GM20431 (cell line): ENCODE data around the gene HRNR.
"Not testable (repeated sequence)": the region's sequence is repeated elsewhere in the genome, so short reads cannot be mapped to it uniquely, and the experiment has no call there.

ENCODE experiments used
- in situ Hi-C: fragments of 300-500 bp; cut with MseI, MboI; formaldehyde crosslinking; loops from one replicate; pipeline ENCODE4 v1.15.0; 2020; ENCODE audit warnings: low sequenced_read_pairs; ENCODE audit not compliant: unreplicated experiment

The HRNR gene

GRCh38 chr1:152224093-152224492 lies at the start of gene HRNR:
Gene HRNR (minus strand): TSS chr1:152224193. CDS start chr1:152223253, 940 bp downstream.
- in situ Hi-C loops = no loop called here

- in situ Hi-C loops = not testable (repeated sequence)
Measured at GRCh38 chr1:152256394-152256793, 32.4 kb upstream of the HRNR start.

- in situ Hi-C loops = no loop called here
Measured at GRCh38 chr1:152252157-152252556, 28.2 kb upstream of the HRNR start.

- in situ Hi-C loops = no loop called here
Measured at GRCh38 chr1:152251391-152251790, 27.4 kb upstream of the HRNR start.

GRCh38 chr1:152247316-152247715 lies 23.3 kb upstream of the HRNR start:
- in situ Hi-C loops = no loop called here

- in situ Hi-C loops = no loop called here
Measured at GRCh38 chr1:152244576-152245273, 20.7 kb upstream of the HRNR start.

- in situ Hi-C loops = no loop called here
Measured at GRCh38 chr1:152237093-152237492, 13.1 kb upstream of the HRNR start.

GRCh38 chr1:152228831-152229230 lies 4.8 kb upstream of the HRNR start:
- in situ Hi-C loops = no loop called here

GRCh38 chr1:152227310-152227928 lies 3.4 kb upstream of the HRNR start:
- in situ Hi-C loops = no loop called here

GRCh38 chr1:152225678-152226077 lies 1.7 kb upstream of the HRNR start:
- in situ Hi-C loops = no loop called here

GRCh38 chr1:152220166-152221163 lies 3.5 kb downstream of the HRNR start:
- in situ Hi-C loops = no loop called here

- in situ Hi-C loops = not testable (repeated sequence)
Measured at GRCh38 chr1:152219438-152219837, 4.6 kb downstream of the HRNR start.

- in situ Hi-C loops = no loop called here
Measured at GRCh38 chr1:152218762-152219436, 5.1 kb downstream of the HRNR start.

GRCh38 chr1:152215604-152216003 lies 8.4 kb downstream of the HRNR start:
- in situ Hi-C loops = not testable (repeated sequence)

- in situ Hi-C loops = not testable (repeated sequence)
Measured at GRCh38 chr1:152214911-152215310, 9.1 kb downstream of the HRNR start.

- in situ Hi-C loops = loop anchor here (25.0 kb wide), 1 partner anchor 263 kb away; no protein-coding TSS in a partner anchor
Measured at GRCh38 chr1:152198982-152199381, 25.0 kb downstream of the HRNR start.

- in situ Hi-C loops = loop anchor here (25.0 kb wide), 1 partner anchor 265 kb away; no protein-coding TSS in a partner anchor
Measured at GRCh38 chr1:152197361-152197941, 26.5 kb downstream of the HRNR start.

GRCh38 chr1:152191711-152192110 lies 32.3 kb downstream of the HRNR start:
- in situ Hi-C loops = loop anchor here (25.0 kb wide), 1 partner anchor 271 kb away; no protein-coding TSS in a partner anchor

- in situ Hi-C loops = loop anchor here (25.0 kb wide), 1 partner anchor 271 kb away; no protein-coding TSS in a partner anchor
Measured at GRCh38 chr1:152191260-152191659, 32.7 kb downstream of the HRNR start.
